MG63 (cell line): ENCODE measurements around the gene ZNF513. TPM values are rescaled to one million over a fixed set of nuclear protein-coding genes. Genes with fewer than 3 reads are reported as not detected.

Experiments
- DNase-seq: peaks from one replicate; pipeline ENCODE4 v3.0.0-alpha.2; 2020
- H3K27me3 ChIP-seq: fragments of 250-450 bp; sonication (Bioruptor Pico); 2 replicates; pipeline ENCODE4 v1.5.1; 2020; ENCODE audit warnings: mild to moderate bottlenecking, moderate library complexity
- H3K36me3 ChIP-seq: fragments of 250-450 bp; sonication (Bioruptor Pico); 2 replicates; pipeline ENCODE4 v1.5.1; 2020; ENCODE audit warnings: mild to moderate bottlenecking, moderate library complexity
- H3K4me3 ChIP-seq: fragments of 250-450 bp; sonication (Bioruptor Pico); 2 replicates; pipeline ENCODE4 v1.5.1; 2020; ENCODE audit warnings: mild to moderate bottlenecking, moderate library complexity
- H3K9me3 ChIP-seq: fragments of 250-450 bp; sonication (Bioruptor Pico); 2 replicates; pipeline ENCODE4 v1.5.1; 2020; ENCODE audit warnings: mild to moderate bottlenecking, moderate library complexity
- total RNA-seq: library from RNA; depleted of rRNA; stranded (reverse); fragments of >200 nt; shearing (Covaris generic); gene quantifications from 2 replicates; pipeline ENCODE4 v1.2.3, GENCODE V29; 2014; ENCODE audit warnings: low replicate concordance; rRNA removed

Gene ZNF513
- total RNA-seq, 1 experiment from 2014 or later, result 6.5 TPM

DNA sequence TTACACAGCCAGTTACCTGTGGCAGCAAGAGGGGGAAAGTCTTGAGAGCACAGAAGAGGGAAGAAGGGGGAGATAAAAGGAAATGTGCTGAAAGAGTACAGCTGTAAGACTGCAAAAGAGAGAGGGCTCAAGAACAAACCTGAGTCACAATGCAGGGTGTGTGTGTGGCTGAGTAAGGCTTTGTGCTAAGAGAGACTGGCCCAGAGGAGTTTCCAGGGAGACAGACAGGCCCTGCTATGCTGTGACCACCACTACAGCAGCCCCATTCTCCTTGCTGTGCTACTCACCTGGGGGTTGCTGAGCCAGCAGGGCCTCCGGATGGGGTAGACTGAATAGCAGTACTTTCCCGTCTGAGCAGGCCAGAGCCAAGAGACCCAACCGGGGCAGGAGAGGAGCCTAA, 45.2 kb downstream of the ZNF513 start:
- DNase-seq, result no peak
- Histone ChIP-seq H3K9me3 (no peaks in the 10 kb centered on the region), H3K4me3 (no peak overlapping the region), H3K27me3 (no peaks in the 10 kb centered on the region), H3K36me3 (peaks cover 52% of the 10 kb centered on the region)

Other genes starting within 250 kb of the ZNF513 start
- gene PREB, start 246.1 kb downstream of the ZNF513 start, total RNA-seq, result 60.5 and 84.3 TPM in 2 replicates
- gene PRR30, start 241.3 kb downstream of the ZNF513 start, total RNA-seq, result not detected in 2 replicates
- gene TCF23, start 231.7 kb downstream of the ZNF513 start, total RNA-seq, result not detected in 2 replicates
- gene ATRAID, start 168.7 kb downstream of the ZNF513 start, total RNA-seq, result 186 and 199 TPM in 2 replicates
- 6.2 and 15.1 TPM in 2 replicates for gene SLC5A6, start 168.5 kb downstream of the ZNF513 start, total RNA-seq
- gene CAD, start 163.4 kb downstream of the ZNF513 start, total RNA-seq, result 18.7 and 38.9 TPM in 2 replicates
- not detected in 2 replicates for gene SLC30A3, start 117.7 kb downstream of the ZNF513 start, total RNA-seq
- not detected in 2 replicates for gene DNAJC5G, start 105.3 kb downstream of the ZNF513 start, total RNA-seq
- 2.1 TPM in 1 of 2 replicates, not detected in the other for gene TRIM54, start 98.3 kb downstream of the ZNF513 start, total RNA-seq
- 1.3 TPM in 1 of 2 replicates, not detected in the other for gene UCN, start 72.3 kb downstream of the ZNF513 start, total RNA-seq
- gene MPV17, start 57.6 kb downstream of the ZNF513 start, total RNA-seq, result 66.5 and 72.4 TPM in 2 replicates
- gene GTF3C2, start 24.0 kb downstream of the ZNF513 start, total RNA-seq, result 53.5 and 56.5 TPM in 2 replicates
- 33.6 and 48.0 TPM in 2 replicates for gene EIF2B4, start 10.4 kb downstream of the ZNF513 start, total RNA-seq
- gene SNX17, start 10.1 kb downstream of the ZNF513 start, total RNA-seq, result 195 and 280 TPM in 2 replicates
- 139 and 145 TPM in 2 replicates for gene PPM1G, start 28.9 kb upstream of the ZNF513 start, total RNA-seq
- 150 and 154 TPM in 2 replicates for gene NRBP1, start 47.9 kb upstream of the ZNF513 start, total RNA-seq
- gene KRTCAP3, start 61.6 kb upstream of the ZNF513 start, total RNA-seq, result not detected in 2 replicates
- 8.7 and 40.1 TPM in 2 replicates for gene IFT172, start 109.0 kb upstream of the ZNF513 start, total RNA-seq
- gene FNDC4, start 114.5 kb upstream of the ZNF513 start, total RNA-seq, result 0.53 TPM in 1 of 2 replicates, not detected in the other
- not detected in 2 replicates for gene GCKR, start 116.1 kb upstream of the ZNF513 start, total RNA-seq
- 31.4 and 50.2 TPM in 2 replicates for gene ZNF512, start 202.3 kb upstream of the ZNF513 start, total RNA-seq
- gene CCDC121, start 248.3 kb upstream of the ZNF513 start, total RNA-seq, result 1.2 and 3.3 TPM in 2 replicates
- gene GPN1, start 248.3 kb upstream of the ZNF513 start, total RNA-seq, result 34.2 and 49.6 TPM in 2 replicates